GM23338 (cell line): Measurements from ENCODE around the gene PRR29. TPM values are rescaled to one million over a fixed set of nuclear protein-coding genes. Genes with fewer than 3 reads are reported as not detected.

Source experiments
- ATAC-seq: fragments of 200-7000 bp; cut with Tn5 transposase; 3 replicates; pipeline ENCODE4 v1.9.1; 2020
- DNase-seq: peaks from one replicate; pipeline ENCODE4 v3.0.0-alpha.2; 2015; ENCODE audit warnings: low spot score
- H2AFZ ChIP-seq: fragments of 200-600 bp; sonication (generic); 2 replicates; pipeline ENCODE4 v1.8.0; 2016; ENCODE audit warnings: antibody characterized with exemption, mild to moderate bottlenecking, moderate library complexity
- H3F3A ChIP-seq: fragments of 200-600 bp; sonication (generic); replicated peaks from 2 replicates; pipeline ENCODE4 v1.8.0; 2017; ENCODE audit warnings: antibody characterized with exemption, mixed run types, low read depth
- H3K27ac ChIP-seq: fragments of 200-600 bp; sonication (generic); 2 replicates; pipeline ENCODE4 v1.6.1; 2016; ENCODE audit warnings: low read depth
- H3K27me3 ChIP-seq: fragments of 200-600 bp; sonication (generic); 2 replicates; pipeline ENCODE4 v1.8.0; 2016; ENCODE audit warnings: mild to moderate bottlenecking, mixed run types, moderate library complexity; ENCODE audit not compliant: insufficient read depth
- H3K36me3 ChIP-seq: fragments of 200-600 bp; sonication (generic); 2 replicates; pipeline ENCODE4 v1.8.0; 2016; ENCODE audit warnings: mild to moderate bottlenecking; ENCODE audit not compliant: insufficient read depth
- H3K4me1 ChIP-seq: fragments of 200-600 bp; sonication (generic); 2 replicates; pipeline ENCODE4 v1.8.0; 2016; ENCODE audit warnings: mild to moderate bottlenecking, moderate library complexity; ENCODE audit not compliant: insufficient read depth
- H3K4me2 ChIP-seq: fragments of 200-600 bp; sonication (generic); 2 replicates; pipeline ENCODE4 v1.7.1; 2017; ENCODE audit warnings: mixed run types
- H3K4me3 ChIP-seq: fragments of 200-600 bp; sonication (generic); 2 replicates; pipeline ENCODE4 v1.6.1; 2016; ENCODE audit warnings: mixed run types
- H3K79me2 ChIP-seq: fragments of 200-600 bp; sonication (generic); replicated peaks from 2 replicates; pipeline ENCODE4 v1.8.0; 2017; ENCODE audit warnings: mild to moderate bottlenecking; ENCODE audit not compliant: insufficient read depth
- H3K9me2 ChIP-seq: fragments of 200-600 bp; sonication (generic); 2 replicates; pipeline ENCODE4 v1.8.0; 2017; ENCODE audit not compliant: insufficient read depth
- H4K20me1 ChIP-seq: fragments of 200-600 bp; sonication (generic); replicated peaks from 2 replicates; pipeline ENCODE4 v1.8.0; 2017; ENCODE audit warnings: mild to moderate bottlenecking; ENCODE audit not compliant: insufficient read depth
- H3K27ac Mint-ChIP-seq: 2 replicates; pipeline ENCODE4 v1.8.0; 2020; ENCODE audit warnings: inconsistent platforms, mild to moderate bottlenecking, moderate library complexity, mixed read lengths
- H3K27me3 Mint-ChIP-seq: 3 replicates; pipeline ENCODE4 v1.8.0; 2022; ENCODE audit warnings: low read depth, mild to moderate bottlenecking, moderate library complexity, mixed read lengths, inconsistent platforms; ENCODE audit not compliant: insufficient read depth, poor library complexity
- H3K36me3 Mint-ChIP-seq: 3 replicates; pipeline ENCODE4 v1.8.0; 2021; ENCODE audit warnings: low read depth, mild to moderate bottlenecking, inconsistent platforms, moderate library complexity, mixed read lengths
- H3K4me1 Mint-ChIP-seq: 3 replicates; pipeline ENCODE4 v1.8.0; 2020; ENCODE audit warnings: mild to moderate bottlenecking, inconsistent platforms, mixed read lengths
- H3K4me3 Mint-ChIP-seq: 3 replicates; pipeline ENCODE4 v1.8.0; 2021; ENCODE audit warnings: moderate library complexity, mild to moderate bottlenecking, inconsistent platforms, mixed read lengths
- H3K9me3 Mint-ChIP-seq: 3 replicates; pipeline ENCODE4 v1.8.0; 2020; ENCODE audit warnings: moderate library complexity, mild to moderate bottlenecking, inconsistent platforms, mixed read lengths
- CREB1 ChIP-seq: fragments of 250-450 bp; sonication (Bioruptor Pico); IDR thresholded peaks from 2 replicates; pipeline ENCODE4 v1.5.0; 2020; ENCODE audit warnings: low read depth, mild to moderate bottlenecking, moderate library complexity
- EZH2 ChIP-seq: fragments of 200-600 bp; sonication (generic); IDR thresholded peaks from one replicate; pipeline ENCODE4 v1.8.0; 2017; ENCODE audit warnings: antibody characterized with exemption, mild to moderate bottlenecking, low read depth; ENCODE audit not compliant: unreplicated experiment
- EZH2phosphoT487 ChIP-seq: fragments of 200-600 bp; sonication (generic); IDR thresholded peaks from one replicate; pipeline ENCODE4 v1.8.1; 2018; ENCODE audit warnings: antibody characterized with exemption; ENCODE audit not compliant: unreplicated experiment
- POLR2AphosphoS5 ChIP-seq: IDR thresholded peaks from 2 replicates; pipeline ENCODE4 v1.6.1; 2016; ENCODE audit warnings: antibody characterized with exemption, low read depth
- STAT1 ChIP-seq: IDR thresholded peaks from one replicate; pipeline ENCODE4 v1.6.1; 2016; ENCODE audit warnings: antibody characterized with exemption; ENCODE audit not compliant: unreplicated experiment
- ZNF114 ChIP-seq: fragments of 250-450 bp; sonication (Bioruptor Pico); IDR thresholded peaks from 2 replicates; pipeline ENCODE4 v1.5.0; 2020; ENCODE audit warnings: mild to moderate bottlenecking, moderate library complexity
- ZNF331 ChIP-seq: fragments of 250-450 bp; sonication (Bioruptor Pico); IDR thresholded peaks from 2 replicates; pipeline ENCODE4 v1.5.0; 2020; ENCODE audit warnings: low read depth, mild to moderate bottlenecking, moderate library complexity
- ZNF462 ChIP-seq: fragments of 250-450 bp; sonication (Bioruptor Pico); IDR thresholded peaks from 2 replicates; pipeline ENCODE4 v1.5.0; 2020; ENCODE audit warnings: mild to moderate bottlenecking, moderate library complexity
- polyA plus RNA-seq: library from polyadenylated mRNA; unstranded; fragments of >200 nt; fragmentation: Nextera tagmentation; extraction: Ambion mirVana; gene quantifications from 2 replicates; pipeline ENCODE4 v1.2.1, GENCODE V29; 2016
- total RNA-seq: library from RNA; depleted of rRNA; stranded (reverse); fragments of >200 nt; shearing (Covaris generic); gene quantifications from 2 replicates; pipeline ENCODE4 v1.2.3, GENCODE V29; 2014

The PRR29 gene
- total and polyA plus RNA-seq, 2 experiments from 2014 or later: 0.24 to 1.3 TPM

DNA sequence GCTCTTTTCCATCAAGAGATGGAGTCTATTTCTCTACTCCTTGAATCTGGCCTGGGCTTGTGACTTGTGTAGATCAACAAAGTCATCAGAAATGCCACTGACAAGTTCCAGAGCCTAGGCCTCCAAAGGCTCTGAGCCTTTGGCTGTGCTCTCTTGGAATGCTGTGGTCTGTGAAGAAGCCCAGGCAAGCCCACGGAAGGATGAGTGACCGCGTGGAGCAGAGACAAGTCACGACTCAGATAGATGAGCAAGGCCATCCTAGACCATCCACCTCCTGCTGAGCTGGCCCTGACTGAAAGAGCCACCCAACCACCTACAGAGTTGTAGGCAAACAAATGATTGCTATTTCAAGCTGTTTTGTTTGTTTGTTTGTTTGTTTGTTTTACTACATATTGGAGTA, 33.9 kb downstream of the PRR29 start (continued):
- no peak for TF ChIP-seq CREB1
- no peak for TF ChIP-seq EZH2phosphoT487
- TF ChIP-seq ZNF462 (CRISPR knock-in tag): no peak
- TF ChIP-seq POLR2AphosphoS5: no peak
- no peak for TF ChIP-seq ZNF114 (CRISPR knock-in tag)
- no peak for TF ChIP-seq ZNF331 (CRISPR knock-in tag)
- no peak for TF ChIP-seq STAT1

DNA sequence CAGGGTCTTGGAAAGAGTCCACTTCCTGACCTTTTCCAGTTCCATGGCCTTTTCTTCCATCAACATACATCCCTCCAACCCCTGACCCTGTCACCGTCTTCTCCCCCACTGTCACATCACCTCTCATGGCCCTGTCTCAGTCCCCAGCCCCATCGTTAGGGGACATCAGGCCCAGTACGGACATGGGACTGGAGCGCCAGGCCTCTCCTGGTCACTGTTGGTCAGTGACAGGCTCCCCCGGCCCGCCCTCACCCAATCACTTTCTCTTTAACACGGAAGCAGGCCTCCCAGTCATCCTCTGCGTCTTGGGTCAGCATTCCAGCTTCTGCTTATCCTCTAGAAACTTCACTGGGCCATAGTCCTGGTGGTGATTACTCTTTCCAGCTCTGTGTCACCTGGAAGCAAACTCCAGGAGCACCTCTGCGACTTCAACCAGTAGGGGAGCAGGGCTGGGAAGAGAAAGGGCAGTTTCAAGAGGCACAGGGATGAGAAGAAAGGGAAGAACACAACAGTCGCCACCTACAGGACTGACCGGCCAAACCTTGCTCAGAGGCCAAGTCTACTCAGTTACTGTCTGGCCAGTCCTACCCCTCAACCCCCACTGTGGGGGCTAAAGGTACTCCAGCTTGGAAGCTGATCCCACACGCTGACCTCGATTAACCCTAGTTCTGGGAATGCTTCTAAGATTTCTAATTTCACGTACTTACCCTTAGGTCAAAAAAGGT, 38.2 kb downstream of the PRR29 start:
- Histone ChIP-seq H3K4me3 (no peak overlapping the region), H3K27ac (no peak overlapping the region), H3K79me2 (no peaks in the 10 kb centered on the region), H3K36me3 (no peaks in the 10 kb centered on the region), H3F3A (no peaks in the 10 kb centered on the region), H3K27me3 (no peaks in the 10 kb centered on the region), H2AFZ (no peak overlapping the region), H4K20me1 (no peaks in the 10 kb centered on the region; the same call in 1 of the 2 replicates), H3K4me1 (no peaks in the 10 kb centered on the region), H3K9me2 (no peaks in the 10 kb centered on the region), H3K4me2 (no peak overlapping the region)
- DNase-seq (peak; percentile 80), ATAC-seq (peak; percentile 98)
- Mint-ChIP-seq H3K27ac (no peak overlapping the region; the same call in 1 of the 2 replicates), H3K9me3 (no peaks in the 10 kb centered on the region; the same call in 2 of the 3 replicates), H3K4me1 (peaks cover 4% of the 10 kb centered on the region; the same call in 2 of the 3 replicates), H3K27me3 (peaks cover 6% of the 10 kb centered on the region), H3K36me3 (no peaks in the 10 kb centered on the region), H3K4me3 (no peak overlapping the region)
- no peak for TF ChIP-seq EZH2
- TF ChIP-seq POLR2AphosphoS5: no peak
- no peak for TF ChIP-seq ZNF114 (CRISPR knock-in tag)
- TF ChIP-seq ZNF462 (CRISPR knock-in tag): peak; percentile 61; the same call in 1 of the 2 replicates
